Measurements from ENCODE around the gene MAPK13.
A peak's percentile ranks its signal among the peaks of the same experiment; 100 is the strongest.
"Not testable (repeated sequence)": the region's sequence is repeated elsewhere in the genome, so short reads cannot be mapped to it uniquely, and the experiment has no call there.

Gene MAPK13

DNA sequence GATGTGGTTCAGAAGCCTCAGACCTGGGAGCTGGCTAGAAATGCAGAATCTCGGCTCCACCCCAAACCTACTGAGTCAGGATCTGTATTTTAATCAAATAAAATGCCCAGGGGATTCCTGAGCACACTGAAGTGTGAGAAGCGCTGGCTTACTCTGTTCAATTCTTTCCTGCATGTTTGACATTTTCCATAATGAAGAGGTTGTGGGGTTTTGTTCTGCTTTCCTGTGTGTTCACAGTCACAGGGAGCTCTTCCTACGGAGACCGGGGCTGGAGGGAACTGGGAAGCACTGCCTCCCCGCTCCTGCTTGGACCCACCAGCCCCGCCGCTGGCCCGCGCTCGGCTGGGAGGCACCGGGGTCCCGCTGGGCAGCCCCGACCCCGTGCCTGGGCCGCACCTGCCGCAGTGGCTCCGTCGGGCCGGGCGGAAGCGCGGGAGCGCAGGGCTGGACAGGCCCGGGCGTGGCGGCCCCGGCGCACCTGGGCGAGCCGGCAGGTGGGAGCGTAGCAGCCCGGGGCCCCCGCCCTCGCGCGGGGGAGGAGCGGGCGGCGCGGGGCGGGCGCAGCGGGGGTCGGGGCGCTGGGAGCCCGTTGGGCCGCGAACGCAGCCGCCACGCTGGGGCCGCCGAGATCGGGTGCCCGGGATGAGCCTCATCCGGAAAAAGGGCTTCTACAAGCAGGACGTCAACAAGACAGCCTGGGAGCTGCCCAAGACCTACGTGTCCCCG lies at the start of gene MAPK13:
Gene MAPK13 (plus strand): TSS at position 573 of the 726 bp plus-strand sequence. CDS start 70 bp downstream, at position 643.
- POLR2A ChIA-PET: no interaction called here
- peak within 1 kb of the TSS; percentile 25 for H3K4me3 ChIP-seq (ENCODE audit: low read depth, low read length)
- no peak for TF ChIP-seq CTCF (IDR thresholded peaks at IDR 0.05; ENCODE audit: insufficient read depth, low read length, missing control alignments)
- DNase-seq (ENCODE audit: low read depth, low spot score): no peak
- CTCF ChIA-PET: interaction anchor here (2.8 to 3.6 kb wide), 3 partner anchors 8 to 34 kb away, joined by 10 to 33 read pairs (median 22); no protein-coding TSS in a partner anchor

DNA sequence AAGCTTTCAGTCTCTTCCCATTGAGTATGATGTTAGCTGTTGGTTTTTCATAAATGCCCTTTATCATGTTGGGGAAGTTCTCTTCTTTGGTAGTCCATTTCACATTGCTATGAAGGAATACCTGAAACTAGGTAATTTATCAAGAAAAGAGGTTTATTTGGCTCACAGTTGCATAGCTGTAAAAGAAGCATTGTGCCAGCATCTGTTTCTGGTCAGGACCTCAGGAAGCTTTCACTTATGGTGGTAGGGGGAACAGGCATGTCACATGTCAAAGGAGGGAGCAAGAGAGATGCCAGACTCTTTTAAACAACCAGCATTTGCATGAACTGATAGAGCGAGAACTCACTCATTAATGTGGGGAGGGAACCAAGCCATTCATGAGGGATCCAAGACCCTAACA lies 48.0 kb upstream of the MAPK13 start:
- no peak for TF ChIP-seq CTCF (IDR thresholded peaks at IDR 0.05; ENCODE audit: insufficient read depth, low read length, missing control alignments)
- ChIA-PET POLR2A (no interaction called here), CTCF (interaction anchor here (6.7 kb wide), 1 partner anchor 13 kb away, joined by 84 read pairs; no protein-coding TSS in a partner anchor)

GRCh38 chr6:36083446-36083845 lies 46.9 kb upstream of the MAPK13 start:
- POLR2A ChIA-PET: no interaction called here
- no peak for TF ChIP-seq CTCF (IDR thresholded peaks at IDR 0.05; ENCODE audit: insufficient read depth, low read length, missing control alignments)
- no peak overlapping the region for H3K4me3 ChIP-seq (ENCODE audit: low read depth, low read length)
- no peak for DNase-seq (ENCODE audit: low read depth, low spot score)
- CTCF ChIA-PET: interaction anchor here (1.4 to 6.7 kb wide), 2 partner anchors 12 to 43 kb away, joined by 3 to 84 read pairs; no protein-coding TSS in a partner anchor

More for the DNA sequence above, 48.0 kb upstream of the MAPK13 start:
- H3K4me3 ChIP-seq (ENCODE audit: low read depth, low read length): no peak overlapping the region
- no peak for DNase-seq (ENCODE audit: low read depth, low spot score)

GRCh38 chr6:36088204-36088603 lies 42.1 kb upstream of the MAPK13 start:
- H3K4me3 ChIP-seq (ENCODE audit: low read depth, low read length); POLR2A ChIA-PET; DNase-seq (ENCODE audit: low read depth, low spot score): not testable (repeated sequence)
- CTCF ChIA-PET: interaction anchor here (0.9 to 1.2 kb wide), 2 partner anchors 10 to 20 kb away, joined by 3 read pairs; no protein-coding TSS in a partner anchor

GRCh38 chr6:36089048-36089447 lies 41.3 kb upstream of the MAPK13 start:
- no peak for TF ChIP-seq CTCF (IDR thresholded peaks at IDR 0.05; ENCODE audit: insufficient read depth, low read length, missing control alignments)
- POLR2A ChIA-PET: interaction anchor here (0.6 kb wide), 1 partner anchor 143 kb away, joined by 4 read pairs; no protein-coding TSS in a partner anchor
- CTCF ChIA-PET: interaction anchor here (0.8 to 10.7 kb wide), 6 partner anchors 11 to 62 kb away, joined by 3 to 210 read pairs (median 4); partner anchors contain the start of genes MAPK14 and SLC26A8
- no peak for DNase-seq (ENCODE audit: low read depth, low spot score)
- no peak overlapping the region for H3K4me3 ChIP-seq (ENCODE audit: low read depth, low read length)

- ChIA-PET POLR2A (interaction anchor here (0.6 kb wide), 1 partner anchor 1524 kb away, joined by 4 read pairs; no protein-coding TSS in a partner anchor), CTCF (interaction anchor here (0.7 to 10.7 kb wide), 41 partner anchors 10 to 571 kb away, joined by 3 to 210 read pairs (median 5); partner anchors contain the start of genes MAPK13, MAPK14 and SLC26A8)
- no peak for DNase-seq (ENCODE audit: low read depth, low spot score)
- TF ChIP-seq CTCF (IDR thresholded peaks at IDR 0.05; ENCODE audit: insufficient read depth, low read length, missing control alignments): no peak
- H3K4me3 ChIP-seq (ENCODE audit: low read depth, low read length): no peak overlapping the region
Measured at GRCh38 chr6:36094238-36094637, 36.1 kb upstream of the MAPK13 start.

Data from AG04449 (cell line).